H1 (cell line): ENCODE data around the gene FAM221B. TPM values are rescaled to one million over a fixed set of nuclear protein-coding genes. Genes with fewer than 3 reads are reported as not detected.

Experiments
- CTCF ChIA-PET: fragments of 300-600 bp; sonication (Branson Sonifier 250); formaldehyde crosslinking; loops from one replicate; lab custom pipeline; 2021; ENCODE audit not compliant: partially characterized antibody; lab: Charles Lee
- POLR2A ChIA-PET: fragments of 300-600 bp; sonication (Branson Sonifier 250); formaldehyde crosslinking; loops from one replicate; lab custom pipeline; 2021; ENCODE audit warnings: inconsistent platforms; ENCODE audit not compliant: partially characterized antibody; lab: Charles Lee
- DNase-seq, 2 experiments: peaks; one replicate each; pipeline versions ENCODE4 v3.0.0 to v3.0.0-alpha.2; 2010 to 2022; ENCODE audit warnings: low spot score in 2 of 2, low read depth in 1 of 2, mixed read lengths in 1 of 2
- FAIRE-seq: peaks from 2 replicates; lab custom pipeline; 2011; peaks lifted over from hg19 to GRCh38; lab: Jason Lieb, UNC
- H2AFZ ChIP-seq: 2 replicates; pipeline ENCODE4 v1.8.1; 2012; ENCODE audit warnings: low read length, inconsistent platforms
- H2AK5ac ChIP-seq: 2 replicates; pipeline ENCODE4 v1.6.1; 2013; ENCODE audit warnings: low read depth, low read length
- H2BK120ac ChIP-seq: replicated peaks from 2 replicates; pipeline ENCODE3; 2013; ENCODE audit warnings: low read depth, low read length, inconsistent platforms
- H2BK12ac ChIP-seq: 2 replicates; pipeline ENCODE4 v1.6.1; 2013; ENCODE audit warnings: low read depth, low read length
- H2BK15ac ChIP-seq: 2 replicates; pipeline ENCODE4 v1.6.1; 2013; ENCODE audit warnings: low read length
- H2BK20ac ChIP-seq: 2 replicates; pipeline ENCODE4 v1.6.1; 2013; ENCODE audit warnings: low read length
- H2BK5ac ChIP-seq: 2 replicates; pipeline ENCODE4 v1.6.1; 2013; ENCODE audit warnings: low read depth, low read length
- H3K14ac ChIP-seq: 2 replicates; pipeline ENCODE4 v1.6.1; 2013; ENCODE audit warnings: inconsistent platforms; ENCODE audit not compliant: insufficient read length
- H3K18ac ChIP-seq: 2 replicates; pipeline ENCODE4 v1.6.1; 2013; ENCODE audit warnings: low read length; ENCODE audit errors: extremely low read depth
- H3K23ac ChIP-seq: 2 replicates; pipeline ENCODE4 v1.6.1; 2013; ENCODE audit warnings: inconsistent platforms; ENCODE audit not compliant: insufficient read length
- H3K23me2 ChIP-seq: 2 replicates; pipeline ENCODE4 v1.6.1; 2013; ENCODE audit warnings: low read depth, low read length
- H3K27ac ChIP-seq: 2 replicates; pipeline ENCODE4 v1.6.1; 2011; ENCODE audit warnings: low read depth, low read length, inconsistent platforms
- H3K27me3 ChIP-seq, 4 experiments: replicated peaks in 1 of 4; 1 replicate in 1 of 4; 2 replicates in 3 of 4; pipeline versions ENCODE4 v1.6.1 to v1.8.1; 2011 to 2013; ENCODE audit warnings: low read length in 3 of 4, mild to moderate bottlenecking in 3 of 4, inconsistent platforms in 2 of 4, mixed read lengths in 2 of 4, moderate library complexity in 1 of 4; ENCODE audit not compliant: control insufficient read depth in 3 of 4, insufficient read depth in 3 of 4; ENCODE audit errors: extremely low read depth in 1 of 4
- H3K36me3 ChIP-seq, 4 experiments: 2 replicates each; pipeline versions ENCODE4 v1.6.1 to v1.8.1; 2011 to 2013; ENCODE audit warnings: mild to moderate bottlenecking in 4 of 4, low read length in 3 of 4, moderate library complexity in 2 of 4, control low read depth in 1 of 4, inconsistent platforms in 1 of 4; ENCODE audit not compliant: insufficient read depth in 4 of 4, control insufficient read depth in 2 of 4
- H3K4ac ChIP-seq: replicated peaks from 2 replicates; pipeline ENCODE3; 2013; ENCODE audit warnings: low read length, low read depth, mixed read lengths, inconsistent platforms; ENCODE audit not compliant: insufficient read length
- H3K4me1 ChIP-seq, 4 experiments: replicated peaks in 1 of 4; 1 replicate in 1 of 4; 2 replicates in 3 of 4; pipeline versions ENCODE4 v1.6.1 to v1.8.1; 2011 to 2013; ENCODE audit warnings: low read length in 3 of 4, inconsistent platforms in 2 of 4, mixed read lengths in 1 of 4; ENCODE audit not compliant: insufficient read depth in 4 of 4, control insufficient read depth in 3 of 4
- H3K4me2 ChIP-seq, 2 experiments: 2 replicates each; pipeline versions ENCODE4 v1.6.1 to v1.8.1; 2011 to 2013; ENCODE audit warnings: low read depth in 2 of 2, low read length in 2 of 2, control low read depth in 1 of 2, inconsistent platforms in 1 of 2, mild to moderate bottlenecking in 1 of 2; ENCODE audit not compliant: insufficient read depth in 1 of 2
- H3K4me3 ChIP-seq, 4 experiments: fragments of 200-600, 300-600 bp in 1 of 4; sonication (generic), shearing (Covaris generic), sonication (Bioruptor Twin) in 1 of 4; 2 replicates each; pipeline versions ENCODE4 v1.5.1 to v1.8.1; 2011 to 2016; ENCODE audit warnings: low read length in 4 of 4, low read depth in 3 of 4, control low read depth in 2 of 4, inconsistent platforms in 2 of 4, mild to moderate bottlenecking in 2 of 4, mixed read lengths in 1 of 4, moderate library complexity in 1 of 4; ENCODE audit not compliant: insufficient read depth in 2 of 4; ENCODE audit errors: extremely low read depth in 1 of 4
- H3K56ac ChIP-seq: replicated peaks from 2 replicates; pipeline ENCODE3; 2013; ENCODE audit warnings: low read depth, mild to moderate bottlenecking, mixed read lengths, low read length, inconsistent platforms; ENCODE audit not compliant: insufficient read length
- H3K79me1 ChIP-seq: 2 replicates; pipeline ENCODE4 v1.6.1; 2013; ENCODE audit warnings: low read depth, low read length, control low read depth
- H3K79me2 ChIP-seq, 2 experiments: 2 replicates each; pipeline versions ENCODE4 v1.6.1 to v1.8.1; 2012 to 2013; ENCODE audit warnings: low read length in 2 of 2, mild to moderate bottlenecking in 2 of 2, inconsistent platforms in 1 of 2; ENCODE audit not compliant: insufficient read depth in 2 of 2, control insufficient read depth in 1 of 2
- H3K9ac ChIP-seq, 4 experiments: replicated peaks in 1 of 4; 1 replicate in 1 of 4; 2 replicates in 3 of 4; pipeline versions ENCODE4 v1.6.1 to v1.8.1; 2011 to 2013; ENCODE audit warnings: low read depth in 3 of 4, low read length in 3 of 4, control low read depth in 2 of 4, mild to moderate bottlenecking in 2 of 4, moderate library complexity in 2 of 4, inconsistent platforms in 1 of 4; ENCODE audit errors: extremely low read depth in 1 of 4
- H3K9me3 ChIP-seq, 2 experiments: 2 replicates each; pipeline versions ENCODE4 v1.6.1 to v1.8.1; 2012 to 2013; ENCODE audit warnings: mild to moderate bottlenecking in 2 of 2, moderate library complexity in 2 of 2, control low read depth in 1 of 2, inconsistent platforms in 1 of 2, low read depth in 1 of 2, low read length in 1 of 2, mixed read lengths in 1 of 2; ENCODE audit not compliant: insufficient read depth in 2 of 2
- H4K20me1 ChIP-seq, 2 experiments: replicated peaks in 1 of 2; 2 replicates each; pipeline versions ENCODE3 to v1.8.1; 2011 to 2013; ENCODE audit warnings: inconsistent platforms in 2 of 2, low read length in 2 of 2, mild to moderate bottlenecking in 1 of 2; ENCODE audit not compliant: insufficient read depth in 2 of 2, control insufficient read depth in 1 of 2
- H4K5ac ChIP-seq: 2 replicates; pipeline ENCODE4 v1.6.1; 2013; ENCODE audit warnings: low read length, low read depth, mixed read lengths, inconsistent platforms; ENCODE audit not compliant: insufficient read length
- H4K8ac ChIP-seq: 2 replicates; pipeline ENCODE4 v1.8.0; 2013; ENCODE audit warnings: mild to moderate bottlenecking, moderate library complexity, low read length, inconsistent platforms; ENCODE audit not compliant: insufficient read depth; ENCODE audit errors: extremely low read depth
- H4K91ac ChIP-seq: replicated peaks from 2 replicates; pipeline ENCODE3; 2013; ENCODE audit warnings: low read length, mixed read lengths, inconsistent platforms; ENCODE audit not compliant: insufficient read length
- BACH1 ChIP-seq: IDR thresholded peaks from 2 replicates; pipeline ENCODE4 v1.6.1; 2012; ENCODE audit warnings: low read length, improper control_type of control experiment
- BRCA1 ChIP-seq: IDR thresholded peaks from 2 replicates; pipeline ENCODE4 v1.6.1; 2012; ENCODE audit warnings: low read depth, low read length, improper control_type of control experiment
- CBX5 ChIP-seq: fragments of 300-800, 300-1000 bp; sonication (generic); IDR thresholded peaks from 2 replicates; pipeline ENCODE4 v1.7.1; 2016; ENCODE audit warnings: antibody characterized with exemption, low read length, low read depth
- CBX8 ChIP-seq: fragments of 300-800, 300-1000 bp; sonication (generic); IDR thresholded peaks from 2 replicates; pipeline ENCODE4 v1.7.1; 2016; ENCODE audit warnings: low read depth, low read length, borderline replicate concordance
- EGR1 ChIP-seq: IDR thresholded peaks from 2 replicates; pipeline ENCODE4 v1.6.1; 2011; ENCODE audit warnings: low read depth, low read length, borderline replicate concordance
- GABPA ChIP-seq: IDR thresholded peaks from 2 replicates; pipeline ENCODE4 v1.6.1; 2011; ENCODE audit warnings: mild to moderate bottlenecking, low read length, moderate library complexity, borderline replicate concordance; ENCODE audit not compliant: insufficient read depth
- KDM4A ChIP-seq: IDR thresholded peaks from one replicate; pipeline ENCODE4 v1.7.1; 2012; ENCODE audit warnings: low read depth, mild to moderate bottlenecking, moderate library complexity, low read length, inconsistent platforms; ENCODE audit not compliant: severe bottlenecking
- NANOG ChIP-seq: IDR thresholded peaks from 2 replicates; pipeline ENCODE4 v1.6.1; 2011; ENCODE audit warnings: low read length, low read depth, mild to moderate bottlenecking, inconsistent platforms; ENCODE audit not compliant: insufficient read depth, poor library complexity, severe bottlenecking
- NRF1 ChIP-seq: IDR thresholded peaks from 2 replicates; pipeline ENCODE4 v1.6.1; 2011; ENCODE audit warnings: mild to moderate bottlenecking, low read depth, low read length, improper control_type of control experiment
- SIX5 ChIP-seq: IDR thresholded peaks from 2 replicates; pipeline ENCODE4 v1.6.1; 2011; ENCODE audit warnings: mild to moderate bottlenecking, low read depth, low read length
- SP4 ChIP-seq: IDR thresholded peaks from 2 replicates; pipeline ENCODE4 v1.6.1; 2012; ENCODE audit warnings: low read length, inconsistent platforms
- TAF7 ChIP-seq: optimal IDR thresholded peaks from 2 replicates; pipeline ENCODE3; 2011; ENCODE audit warnings: low read depth, mild to moderate bottlenecking, inconsistent platforms, low read length, moderate library complexity, borderline replicate concordance
- ZNF274 ChIP-seq: IDR thresholded peaks from 2 replicates; pipeline ENCODE4 v1.7.0; 2012; ENCODE audit warnings: low read length, borderline replicate concordance; ENCODE audit errors: extremely low read depth
- WGBS, 2 experiments: shearing (Covaris generic) in 1 of 2; methylation state at CpG; one replicate each; pipeline versions ENCODE4 v1.1.6 to v1.1.7; 2013 to 2015; ENCODE audit warnings: low lambda C conversion rate in 2 of 2, mixed read lengths in 2 of 2, inconsistent platforms in 1 of 2, low coverage in 1 of 2, missing lambda C conversion rate in 1 of 2; ENCODE audit not compliant: insufficient replicate concordance in 2 of 2, insufficient coverage in 1 of 2, insufficient read length in 1 of 2; ENCODE audit errors: extremely low coverage in 1 of 2, missing lambda C conversion rate in 1 of 2; 5-methylcytosine and 5-hydroxymethylcytosine counted together
- polyA plus RNA-seq, 7 experiments: library from polyadenylated mRNA; depleted of rRNA in 3 of 7; stranded (reverse) in 5 of 7; unstranded in 2 of 7; fragments of >200 nt in 5 of 7; fragments of 200-250 nt in 2 of 7; gene quantifications; 1 replicate in 5 of 7; 2 replicates in 1 of 7; 4 replicates in 1 of 7; pipeline versions ENCODE4 v1.2.1 to v1.2.3, GENCODE V29; 2011 to 2013; ENCODE audit warnings: missing spikeins in 2 of 7, mixed read lengths in 2 of 7
- total RNA-seq: library from RNA; stranded (reverse); fragmentation: NEBNext Ultra II Directional; extraction: Animal tissue kit (Norgen Biotek cat#: 25700); gene quantifications from 2 replicates; pipeline ENCODE4 v1.2.1, GENCODE V29; 2021

The FAM221B gene
- total and polyA plus RNA-seq, 2 of the 8 experiments (the other 6 are each of a cell fraction or from before 2014, with no cell fraction given), result not detected

- ChIA-PET POLR2A (no interaction called here), CTCF (interaction anchor here (0.8 to 1.3 kb wide), 3 partner anchors 9 to 46 kb away, joined by 3 to 7 read pairs (median 3); no protein-coding TSS in a partner anchor)
- no peak overlapping the region for H3K27ac ChIP-seq
- H2BK5ac ChIP-seq, result no peak overlapping the region
- no peaks in the 10 kb centered on the region for H3K36me3 ChIP-seq
- H4K8ac ChIP-seq, result no peak overlapping the region
- H3K9me3 ChIP-seq, result peaks cover 0 to 3% of the 10 kb centered on the region in 2 experiments; a peak in 2 of 4 replicates
- H3K4ac ChIP-seq, result no peak overlapping the region
- H3K18ac ChIP-seq, result no peak overlapping the region
- H4K5ac ChIP-seq, result no peak overlapping the region
- 86% methylated on average over 3 of the region's 3 CpGs; no CpG with 5 or more reads in 1 of the 2 experiments for WGBS, 2 experiments
- no peak overlapping the region for H4K91ac ChIP-seq
- H3K79me2 ChIP-seq, result no peaks in the 10 kb centered on the region
- H3K27me3 ChIP-seq, result peaks cover 0 to 2% (median 0%) of the 10 kb centered on the region in 4 experiments; a peak in 1 of 7 replicates
- no peak overlapping the region for H2BK120ac ChIP-seq
- H3K23me2 ChIP-seq, result no peaks in the 10 kb centered on the region
- no peaks in the 10 kb centered on the region for H3K79me1 ChIP-seq
- no peak overlapping the region for H2AFZ ChIP-seq
- no peak for TF ChIP-seq BRCA1
- no peak for TF ChIP-seq NRF1
- TF ChIP-seq ZNF274, result no peak
- TF ChIP-seq SP4, result no peak
- TF ChIP-seq EGR1, result no peak
- no peak for TF ChIP-seq CBX8
- no peak for TF ChIP-seq CBX5
- TF ChIP-seq BACH1, result no peak
- TF ChIP-seq KDM4A, result no peak
- no peak for TF ChIP-seq SIX5
- TF ChIP-seq NANOG, result no peak
- TF ChIP-seq TAF7, result no peak
- TF ChIP-seq GABPA, result no peak
- H3K4me3 ChIP-seq, result no peak overlapping the region
- H4K20me1 ChIP-seq, result peaks cover 0 to 3% of the 10 kb centered on the region in 2 experiments
- no peak overlapping the region for H3K4me2 ChIP-seq
- no peak overlapping the region for H3K9ac ChIP-seq
- no peak overlapping the region for H3K56ac ChIP-seq
- H2BK20ac ChIP-seq, result no peak overlapping the region
- no peak overlapping the region for H2BK12ac ChIP-seq
- no peak overlapping the region for H3K14ac ChIP-seq
- H2AK5ac ChIP-seq, result no peak overlapping the region
- DNase-seq, result no peak
- H3K23ac ChIP-seq, result no peak overlapping the region
- FAIRE-seq, result no peak
- peaks cover 0 to 8% (median 6%) of the 10 kb centered on the region in 4 experiments; a peak in 6 of 7 replicates for H3K4me1 ChIP-seq
- H2BK15ac ChIP-seq, result no peak overlapping the region
Measured at GRCh38 chr9:35872505-35872904, 44.0 kb upstream of the FAM221B start.
